Loucy (cell line): ENCODE data around the gene LHFPL3.

ENCODE experiments used
- EZH2phosphoT487 ChIP-seq: fragments of 200-600 bp; IDR thresholded peaks from 2 replicates; pipeline ENCODE4 v1.6.1; 2018; ENCODE audit warnings: antibody characterized with exemption, mild to moderate bottlenecking, moderate library complexity, borderline replicate concordance
- TF ChIP-seq, protein P1 (sequence below): fragments of 200-600 bp; sonication (generic); conservative IDR thresholded peaks from 2 replicates; pipeline ENCODE4 v1.5.1; 2014; ENCODE audit warnings: mild to moderate bottlenecking, antibody characterized with exemption, low read length

DNA sequence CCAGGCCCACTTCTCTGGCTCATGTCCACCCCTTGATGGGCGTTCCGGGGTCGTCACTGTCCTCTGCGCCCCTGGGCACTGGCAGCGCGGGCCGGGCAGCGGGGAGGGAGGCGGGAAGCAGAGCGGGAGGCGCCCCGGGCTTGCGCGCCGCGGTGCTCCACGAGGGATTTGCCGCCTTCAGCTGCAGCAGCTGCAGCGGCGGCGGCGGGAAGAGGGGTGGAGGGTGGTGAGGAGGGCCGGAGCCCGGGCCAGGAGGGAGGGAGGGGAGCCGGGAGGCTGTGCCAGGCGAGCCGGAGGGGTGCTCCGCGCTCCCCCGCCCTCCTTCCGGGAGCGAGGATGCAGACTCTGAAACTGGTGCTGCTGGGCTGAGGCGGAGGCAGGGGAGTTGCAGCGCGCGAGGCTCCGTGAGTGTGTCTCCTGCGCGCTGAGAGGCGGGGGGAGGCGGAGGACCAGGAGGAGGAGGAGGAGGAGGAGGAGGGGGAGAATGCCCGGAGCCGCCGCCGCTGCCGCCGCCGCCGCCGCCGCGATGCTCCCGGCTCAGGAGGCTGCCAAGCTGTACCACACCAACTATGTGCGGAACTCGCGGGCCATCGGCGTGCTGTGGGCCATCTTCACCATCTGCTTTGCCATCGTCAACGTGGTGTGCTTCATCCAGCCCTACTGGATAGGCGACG is at the start of gene LHFPL3:
- TF ChIP-seq, protein P1, sequence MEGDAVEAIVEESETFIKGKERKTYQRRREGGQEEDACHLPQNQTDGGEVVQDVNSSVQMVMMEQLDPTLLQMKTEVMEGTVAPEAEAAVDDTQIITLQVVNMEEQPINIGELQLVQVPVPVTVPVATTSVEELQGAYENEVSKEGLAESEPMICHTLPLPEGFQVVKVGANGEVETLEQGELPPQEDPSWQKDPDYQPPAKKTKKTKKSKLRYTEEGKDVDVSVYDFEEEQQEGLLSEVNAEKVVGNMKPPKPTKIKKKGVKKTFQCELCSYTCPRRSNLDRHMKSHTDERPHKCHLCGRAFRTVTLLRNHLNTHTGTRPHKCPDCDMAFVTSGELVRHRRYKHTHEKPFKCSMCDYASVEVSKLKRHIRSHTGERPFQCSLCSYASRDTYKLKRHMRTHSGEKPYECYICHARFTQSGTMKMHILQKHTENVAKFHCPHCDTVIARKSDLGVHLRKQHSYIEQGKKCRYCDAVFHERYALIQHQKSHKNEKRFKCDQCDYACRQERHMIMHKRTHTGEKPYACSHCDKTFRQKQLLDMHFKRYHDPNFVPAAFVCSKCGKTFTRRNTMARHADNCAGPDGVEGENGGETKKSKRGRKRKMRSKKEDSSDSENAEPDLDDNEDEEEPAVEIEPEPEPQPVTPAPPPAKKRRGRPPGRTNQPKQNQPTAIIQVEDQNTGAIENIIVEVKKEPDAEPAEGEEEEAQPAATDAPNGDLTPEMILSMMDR: no peak
- TF ChIP-seq EZH2phosphoT487: no peak
